IMR-90 (cell line): Measurements from ENCODE around the gene SRP14. TPM values are rescaled to one million over a fixed set of nuclear protein-coding genes. Genes with fewer than 3 reads are reported as not detected.
A peak's percentile ranks its signal among the peaks of the same experiment; 100 is the strongest.

ENCODE experiments used
- ATAC-seq: fragments of 200-7000 bp; cut with Tn5 transposase; 2 replicates; pipeline ENCODE4 v1.9.1; 2020; ENCODE audit warnings: low read depth, mild to moderate bottlenecking, moderate library complexity
- BruUV-seq: library from RNA; stranded (reverse); fragments of 400-500 nt; replicated peaks from 2 replicates; lab custom pipeline; 2021; lab: Mats Ljungman, UMichigan
- CTCF ChIA-PET: fragments of 300-600 bp; formaldehyde crosslinking; extraction: SDS; loops from one replicate; lab custom pipeline; 2021; ENCODE audit warnings: antibody characterized with exemption; lab: Yijun Ruan, JAX
- POLR2A ChIA-PET: fragments of 300-600 bp; sonication (Branson Sonifier 250); formaldehyde crosslinking; loops from one replicate; lab custom pipeline; 2022; ENCODE audit warnings: antibody characterized with exemption; ENCODE audit not compliant: unreplicated experiment; lab: Charles Lee
- DNase-seq: peaks from one replicate; pipeline ENCODE4 v3.0.0; 2013
- H2AFZ ChIP-seq: replicated peaks from 2 replicates; pipeline ENCODE3; 2013; ENCODE audit warnings: low read length, mild to moderate bottlenecking; ENCODE audit not compliant: poor library complexity
- H2AK5ac ChIP-seq: 2 replicates; pipeline ENCODE4 v1.6.1; 2013; ENCODE audit warnings: low read depth, low read length, inconsistent platforms
- H2AK9ac ChIP-seq: replicated peaks from 2 replicates; pipeline ENCODE3; 2013; ENCODE audit warnings: mild to moderate bottlenecking, low read depth, low read length, moderate library complexity; ENCODE audit not compliant: poor library complexity
- H2BK120ac ChIP-seq: 2 replicates; pipeline ENCODE4 v1.6.1; 2013; ENCODE audit warnings: low read depth, low read length, inconsistent platforms
- H2BK15ac ChIP-seq: 3 replicates; pipeline ENCODE4 v1.6.1; 2013; ENCODE audit warnings: low read depth, low read length, inconsistent platforms
- H2BK20ac ChIP-seq: 2 replicates; pipeline ENCODE4 v1.6.1; 2013; ENCODE audit warnings: low read depth, mild to moderate bottlenecking, inconsistent platforms, low read length, moderate library complexity
- H2BK5ac ChIP-seq: 2 replicates; pipeline ENCODE4 v1.6.1; 2013; ENCODE audit warnings: mild to moderate bottlenecking, low read depth, low read length, inconsistent platforms; ENCODE audit not compliant: poor library complexity, severe bottlenecking
- H3K14ac ChIP-seq: replicated peaks from 2 replicates; pipeline ENCODE4 v1.6.1; 2013; ENCODE audit warnings: low read depth, low read length, inconsistent platforms
- H3K18ac ChIP-seq: 2 replicates; pipeline ENCODE4 v1.6.1; 2013; ENCODE audit warnings: low read depth, low read length, control low read depth
- H3K23ac ChIP-seq: 2 replicates; pipeline ENCODE4 v1.6.1; 2013; ENCODE audit warnings: low read depth, low read length, inconsistent platforms
- H3K27ac ChIP-seq: 2 replicates; pipeline ENCODE4 v1.5.1; 2013; ENCODE audit warnings: mild to moderate bottlenecking, control low read depth, low read length; ENCODE audit not compliant: insufficient read depth
- H3K27me3 ChIP-seq: 2 replicates; pipeline ENCODE4 v1.6.1; 2013; ENCODE audit warnings: low read length; ENCODE audit not compliant: control insufficient read depth, insufficient read depth
- H3K36me3 ChIP-seq: 2 replicates; pipeline ENCODE4 v1.6.1; 2013; ENCODE audit warnings: low read length, mixed read lengths; ENCODE audit not compliant: control insufficient read depth, insufficient read depth
- H3K4ac ChIP-seq: 2 replicates; pipeline ENCODE4 v1.6.1; 2013; ENCODE audit warnings: low read depth, low read length, inconsistent platforms
- H3K4me1 ChIP-seq: 2 replicates; pipeline ENCODE4 v1.6.1; 2013; ENCODE audit warnings: low read length, mixed read lengths; ENCODE audit not compliant: control insufficient read depth, insufficient read depth
- H3K4me2 ChIP-seq: 2 replicates; pipeline ENCODE4 v1.6.1; 2013; ENCODE audit warnings: low read depth, mild to moderate bottlenecking, control low read depth, low read length, moderate library complexity
- H3K4me3 ChIP-seq: 2 replicates; pipeline ENCODE4 v1.5.1; 2013; ENCODE audit warnings: low read depth, mild to moderate bottlenecking, control low read depth, low read length, moderate library complexity; ENCODE audit not compliant: insufficient read depth
- H3K56ac ChIP-seq: 2 replicates; pipeline ENCODE4 v1.6.1; 2013; ENCODE audit warnings: low read length, inconsistent platforms; ENCODE audit not compliant: insufficient read depth; ENCODE audit errors: extremely low read depth
- H3K79me1 ChIP-seq, 2 experiments: 2 replicates each; pipeline ENCODE4 v1.6.1; 2013; ENCODE audit warnings: low read length in 2 of 2, inconsistent platforms in 1 of 2, low read depth in 1 of 2
- H3K9ac ChIP-seq: 2 replicates; pipeline ENCODE4 v1.6.1; 2013; ENCODE audit warnings: low read depth, low read length, control low read depth
- H3K9me1 ChIP-seq: 2 replicates; pipeline ENCODE4 v1.6.1; 2013; ENCODE audit warnings: low read length, inconsistent platforms; ENCODE audit not compliant: insufficient read depth
- H3K9me3 ChIP-seq: 2 replicates; pipeline ENCODE4 v1.6.1; 2013; ENCODE audit warnings: low read length; ENCODE audit not compliant: control insufficient read depth, insufficient read depth
- H4K20me1 ChIP-seq: 2 replicates; pipeline ENCODE4 v1.6.1; 2013; ENCODE audit warnings: low read length, inconsistent platforms; ENCODE audit not compliant: insufficient read depth
- H4K5ac ChIP-seq: 2 replicates; pipeline ENCODE4 v1.6.1; 2013; ENCODE audit warnings: mild to moderate bottlenecking, low read depth, low read length, control low read depth
- H4K8ac ChIP-seq, 2 experiments: 2 replicates each; pipeline ENCODE4 v1.6.1; 2013; ENCODE audit warnings: low read depth in 2 of 2, low read length in 2 of 2, control low read depth in 1 of 2, inconsistent platforms in 1 of 2
- H4K91ac ChIP-seq: 2 replicates; pipeline ENCODE4 v1.6.1; 2013; ENCODE audit warnings: low read depth, low read length, inconsistent platforms; ENCODE audit not compliant: insufficient read depth
- BHLHE40 ChIP-seq: fragments of 150-350 bp; IDR thresholded peaks from 2 replicates; pipeline ENCODE4 v1.6.1; 2016; ENCODE audit warnings: mild to moderate bottlenecking, low read depth, low read length
- CEBPB ChIP-seq: IDR thresholded peaks from 2 replicates; pipeline ENCODE4 v1.6.1; 2012; ENCODE audit warnings: low read depth, low read length, improper control_type of control experiment
- MAZ ChIP-seq: IDR thresholded peaks from 2 replicates; pipeline ENCODE4 v1.6.1; 2012; ENCODE audit warnings: low read depth, mild to moderate bottlenecking, low read length, improper control_type of control experiment, moderate library complexity, borderline replicate concordance
- MXI1 ChIP-seq: IDR thresholded peaks from 2 replicates; pipeline ENCODE4 v1.6.1; 2012; ENCODE audit warnings: low read depth, mild to moderate bottlenecking, low read length, moderate library complexity, borderline replicate concordance
- NFE2L2 ChIP-seq: fragments of 150-350 bp; IDR thresholded peaks from 2 replicates; pipeline ENCODE4 v1.6.1; 2016; ENCODE audit warnings: low read depth, mild to moderate bottlenecking, low read length
- RCOR1 ChIP-seq: IDR thresholded peaks from 2 replicates; pipeline ENCODE4 v1.6.1; 2012; ENCODE audit warnings: mild to moderate bottlenecking, low read length, improper control_type of control experiment; ENCODE audit not compliant: insufficient replicate concordance
- RFX5 ChIP-seq: IDR thresholded peaks from 2 replicates; pipeline ENCODE4 v1.8.0; 2012; ENCODE audit warnings: low read depth, mild to moderate bottlenecking, low read length, moderate library complexity
- SMC3 ChIP-seq: fragments of 150-350 bp; IDR thresholded peaks from 2 replicates; pipeline ENCODE4 v1.6.1; 2016; ENCODE audit warnings: low read depth, mild to moderate bottlenecking, antibody characterized with exemption, low read length, moderate library complexity
- WGBS, 2 experiments: methylation state at CpG; one replicate each; pipeline versions ENCODE4 v1.1.5 to v1.1.7; 2013; ENCODE audit warnings: missing lambda C conversion rate in 2 of 2; ENCODE audit not compliant: insufficient read length in 1 of 2; ENCODE audit errors: extremely low coverage in 2 of 2; 5-methylcytosine and 5-hydroxymethylcytosine counted together
- dilution Hi-C: fragments of 300-500 bp; cut with HindIII; formaldehyde crosslinking; loops from one replicate; pipeline ENCODE4 v1.14.3; 2018; ENCODE audit warnings: low sequenced_read_pairs; ENCODE audit not compliant: unreplicated experiment
- in situ Hi-C: fragments of 300-500 bp; cut with MboI; formaldehyde crosslinking; loops from 3 replicates; pipeline ENCODE4 v1.14.3; 2019; ENCODE audit warnings: low sequenced_read_pairs, inconsistent platforms, mixed read lengths
- intact Hi-C: fragments of 100-400 bp; cut with micrococcal nuclease; formaldehyde crosslinking; loops from 2 replicates; pipeline ENCODE4 v1.10.0; 2022
- polyA plus RNA-seq, 3 experiments: library from polyadenylated mRNA; depleted of rRNA; stranded (reverse); fragments of >200 nt; gene quantifications; 2 replicates each; pipeline ENCODE4 v1.2.3, GENCODE V29; 2012; ENCODE audit warnings: low replicate concordance in 1 of 3
- total RNA-seq: library from RNA; depleted of rRNA; stranded (reverse); fragments of >200 nt; gene quantifications from 2 replicates; pipeline ENCODE4 v1.2.3, GENCODE V29; 2012
- TF ChIP-seq, protein P1 (sequence below): fragments of 150-350 bp; IDR thresholded peaks from 2 replicates; pipeline ENCODE4 v1.6.1; 2017; ENCODE audit warnings: mild to moderate bottlenecking, antibody characterized with exemption, low read length, low read depth
- TF ChIP-seq, protein P2 (sequence below): fragments of 150-350 bp; IDR thresholded peaks from 2 replicates; pipeline ENCODE4 v1.6.1; 2016; ENCODE audit warnings: low read depth, mild to moderate bottlenecking, low read length, moderate library complexity, borderline replicate concordance

Gene SRP14
- total and polyA plus RNA-seq, 2 of the 4 experiments (the other 2 are of a cell fraction) = 106 to 295 TPM

DNA sequence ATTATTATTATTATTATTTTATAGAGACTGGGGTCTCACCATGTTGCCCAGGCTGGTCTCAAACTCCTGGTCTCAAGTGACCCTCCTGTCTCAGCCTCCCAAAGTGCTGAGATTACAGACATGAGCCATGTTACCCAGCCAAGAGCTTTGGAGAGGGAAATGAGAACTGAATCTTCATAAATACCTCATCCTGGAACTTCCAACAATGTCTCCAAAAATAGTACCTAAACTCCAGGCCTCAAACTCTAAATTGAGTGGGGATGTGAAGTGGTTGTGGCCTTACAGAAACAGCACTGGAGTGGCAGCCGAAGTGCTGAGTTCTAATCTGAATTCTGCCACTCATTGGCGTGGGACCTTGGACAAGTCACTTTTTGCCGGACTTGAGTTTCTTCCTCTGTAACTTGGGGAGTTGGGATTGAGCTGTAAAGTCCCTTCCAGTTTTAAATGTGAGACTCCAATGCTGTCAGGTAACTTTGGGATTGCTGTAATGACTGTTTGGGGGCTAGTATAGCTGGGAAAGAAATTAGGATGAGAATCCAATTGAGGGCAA lies 10.0 kb upstream of the SRP14 start (continued):
- TF ChIP-seq CEBPB = no peak

DNA sequence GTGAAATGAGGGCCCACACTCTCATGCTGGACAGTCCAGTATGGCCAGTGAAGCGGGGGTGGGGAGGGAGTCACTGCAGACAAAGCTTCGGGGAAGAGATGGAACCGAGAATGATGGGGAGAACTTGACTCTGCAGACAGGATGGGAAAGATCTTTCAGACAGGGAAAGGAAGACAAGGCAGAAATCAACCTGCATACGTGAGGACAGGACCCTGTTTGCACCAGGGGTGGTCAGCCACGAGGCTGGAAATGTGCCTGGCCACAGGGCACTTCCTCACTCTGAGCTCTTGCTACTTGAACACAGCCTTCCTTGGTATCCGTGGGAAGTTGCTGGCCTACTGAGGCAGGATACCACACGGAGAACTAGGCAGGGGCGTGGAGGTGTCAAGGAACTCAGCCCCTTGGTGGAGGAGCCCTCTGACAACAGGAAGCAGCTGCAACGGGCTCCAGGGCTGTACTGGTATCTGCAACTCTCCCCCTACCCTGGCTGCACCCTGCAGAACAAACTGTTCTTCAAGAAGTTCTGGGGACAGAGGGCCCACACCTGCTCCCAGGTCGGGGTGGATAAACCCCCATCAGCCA lies 9.3 kb upstream of the SRP14 start:
- DNase-seq (no peak), ATAC-seq (no peak)
- ChIA-PET CTCF (interaction anchor here (0.6 to 5.2 kb wide), 6 partner anchors 9 to 1229 kb away, joined by 3 to 26 read pairs (median 4); partner anchors contain the start of gene SRP14), POLR2A (no interaction called here)
- BruUV-seq = no TSS peak
- 86% methylated on average over 3 of the region's 10 CpGs; no CpG with 5 or more reads in 1 of the 2 experiments for WGBS, 2 experiments
- Histone ChIP-seq H2BK20ac (peak overlapping the region; percentile 80), H3K36me3 (no peaks in the 10 kb centered on the region), H4K20me1 (no peaks in the 10 kb centered on the region), H2AK5ac (peak overlapping the region; percentile 89), H4K8ac (peak overlapping the region; percentile 30 to 83; a peak in 3 of 4 replicates), H3K56ac (no peak overlapping the region), H4K5ac (peak overlapping the region; percentile 29; the same call in 1 of the 2 replicates), H2AK9ac (peak overlapping the region; percentile 75), H3K23ac (peak overlapping the region; percentile 93), H3K9ac (no peak overlapping the region), H3K27me3 (no peaks in the 10 kb centered on the region), H3K79me1 (peaks cover 0 to 30% of the 10 kb centered on the region in 2 experiments; a peak in 3 of 4 replicates), H3K9me1 (peaks cover 26% of the 10 kb centered on the region), H2BK5ac (peak overlapping the region; percentile 42), H3K4me3 (no peak overlapping the region), H3K18ac (peak overlapping the region; percentile 12; the same call in 1 of the 2 replicates), H3K4me2 (no peak overlapping the region), H3K4me1 (peaks cover 19% of the 10 kb centered on the region), H4K91ac (peak overlapping the region; percentile 83), H3K9me3 (no peaks in the 10 kb centered on the region), H2BK120ac (peak overlapping the region; percentile 92), H3K27ac (no peak overlapping the region; the same call in 1 of the 2 replicates), H2AFZ (peak overlapping the region; percentile 83), H3K4ac (peak overlapping the region; percentile 96), H3K14ac (peak overlapping the region; percentile 88), H2BK15ac (peak overlapping the region; percentile 49; the same call in 2 of the 3 replicates)
- dilution Hi-C loops (no loop called here), in situ Hi-C loops (loop anchor here (5.0 to 10.0 kb wide), 3 partner anchors 119 to 376 kb away; no protein-coding TSS in a partner anchor), intact Hi-C loops (loop anchor here (5.0 kb wide), 1 partner anchor 114 kb away; the partner anchor contains the start of gene BUB1B)
- TF ChIP-seq MAZ = no peak
- no peak for TF ChIP-seq CEBPB
- TF ChIP-seq, protein P1, sequence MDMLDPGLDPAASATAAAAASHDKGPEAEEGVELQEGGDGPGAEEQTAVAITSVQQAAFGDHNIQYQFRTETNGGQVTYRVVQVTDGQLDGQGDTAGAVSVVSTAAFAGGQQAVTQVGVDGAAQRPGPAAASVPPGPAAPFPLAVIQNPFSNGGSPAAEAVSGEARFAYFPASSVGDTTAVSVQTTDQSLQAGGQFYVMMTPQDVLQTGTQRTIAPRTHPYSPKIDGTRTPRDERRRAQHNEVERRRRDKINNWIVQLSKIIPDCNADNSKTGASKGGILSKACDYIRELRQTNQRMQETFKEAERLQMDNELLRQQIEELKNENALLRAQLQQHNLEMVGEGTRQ = no peak
- TF ChIP-seq NFE2L2 = no peak
- TF ChIP-seq SMC3 = no peak
- TF ChIP-seq BHLHE40 = no peak
- no peak for TF ChIP-seq RCOR1
- no peak for TF ChIP-seq RFX5
- TF ChIP-seq MXI1 = no peak
- TF ChIP-seq, protein P2, sequence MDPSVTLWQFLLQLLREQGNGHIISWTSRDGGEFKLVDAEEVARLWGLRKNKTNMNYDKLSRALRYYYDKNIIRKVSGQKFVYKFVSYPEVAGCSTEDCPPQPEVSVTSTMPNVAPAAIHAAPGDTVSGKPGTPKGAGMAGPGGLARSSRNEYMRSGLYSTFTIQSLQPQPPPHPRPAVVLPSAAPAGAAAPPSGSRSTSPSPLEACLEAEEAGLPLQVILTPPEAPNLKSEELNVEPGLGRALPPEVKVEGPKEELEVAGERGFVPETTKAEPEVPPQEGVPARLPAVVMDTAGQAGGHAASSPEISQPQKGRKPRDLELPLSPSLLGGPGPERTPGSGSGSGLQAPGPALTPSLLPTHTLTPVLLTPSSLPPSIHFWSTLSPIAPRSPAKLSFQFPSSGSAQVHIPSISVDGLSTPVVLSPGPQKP = no peak
